Activated B cell treated with CpG ODN at 0.5 μM for 24 hours (primary cell): Measurements from ENCODE around the gene RASAL1. TPM values are rescaled to one million over a fixed set of nuclear protein-coding genes. Genes with fewer than 3 reads are reported as not detected.

Experiments
- ATAC-seq: fragments of 200-7000 bp; cut with Tn5 transposase; one replicate; pipeline ENCODE4 v1.10.0; 2021; ENCODE audit warnings: low read depth, mild to moderate bottlenecking, moderate library complexity
- CTCF ChIA-PET: fragments of 350-600 bp; sonication (Branson Sonifier 250); formaldehyde crosslinking; loops from one replicate; lab custom pipeline; 2021; ENCODE audit warnings: antibody characterized with exemption; lab: Charles Lee
- POLR2A ChIA-PET: fragments of 350-600 bp; sonication (Branson Sonifier 250); formaldehyde crosslinking; loops from one replicate; lab custom pipeline; 2021; ENCODE audit warnings: antibody characterized with exemption; lab: Charles Lee
- DNase-seq: peaks from one replicate; pipeline ENCODE4 v3.0.0; 2022
- H3K27ac Mint-ChIP-seq: one replicate; pipeline ENCODE4 v1.8.0; 2020; ENCODE audit warnings: mixed read lengths
- H3K27me3 Mint-ChIP-seq: one replicate; pipeline ENCODE4 v1.8.0; 2021; ENCODE audit warnings: mixed read lengths
- H3K36me3 Mint-ChIP-seq: one replicate; pipeline ENCODE4 v1.8.0; 2021; ENCODE audit warnings: low read depth, mixed read lengths
- H3K4me1 Mint-ChIP-seq: one replicate; pipeline ENCODE4 v1.8.0; 2021; ENCODE audit warnings: mixed read lengths
- H3K4me3 Mint-ChIP-seq: one replicate; pipeline ENCODE4 v1.8.0; 2020; ENCODE audit warnings: mild to moderate bottlenecking, mixed read lengths
- H3K9me3 Mint-ChIP-seq: one replicate; pipeline ENCODE4 v1.8.0; 2020; ENCODE audit warnings: mixed read lengths
- intact Hi-C: fragments of 100-400 bp; cut with micrococcal nuclease; formaldehyde crosslinking; loops from one replicate; pipeline ENCODE4 v1.15.1; 2024
- total RNA-seq: library from RNA; stranded (reverse); gene quantifications from 2 replicates; pipeline ENCODE4 v1.2.3, GENCODE V29; 2022
- TF ChIP-seq, protein P1 (sequence below): fragments of 200-600 bp; IDR thresholded peaks from one replicate; pipeline ENCODE4 v1.8.0; 2022; ENCODE audit warnings: antibody characterized with exemption, mild to moderate bottlenecking

The RASAL1 gene
- total RNA-seq, 1 donor from 2014 or later = 7.1 TPM

- TF ChIP-seq, protein P1, sequence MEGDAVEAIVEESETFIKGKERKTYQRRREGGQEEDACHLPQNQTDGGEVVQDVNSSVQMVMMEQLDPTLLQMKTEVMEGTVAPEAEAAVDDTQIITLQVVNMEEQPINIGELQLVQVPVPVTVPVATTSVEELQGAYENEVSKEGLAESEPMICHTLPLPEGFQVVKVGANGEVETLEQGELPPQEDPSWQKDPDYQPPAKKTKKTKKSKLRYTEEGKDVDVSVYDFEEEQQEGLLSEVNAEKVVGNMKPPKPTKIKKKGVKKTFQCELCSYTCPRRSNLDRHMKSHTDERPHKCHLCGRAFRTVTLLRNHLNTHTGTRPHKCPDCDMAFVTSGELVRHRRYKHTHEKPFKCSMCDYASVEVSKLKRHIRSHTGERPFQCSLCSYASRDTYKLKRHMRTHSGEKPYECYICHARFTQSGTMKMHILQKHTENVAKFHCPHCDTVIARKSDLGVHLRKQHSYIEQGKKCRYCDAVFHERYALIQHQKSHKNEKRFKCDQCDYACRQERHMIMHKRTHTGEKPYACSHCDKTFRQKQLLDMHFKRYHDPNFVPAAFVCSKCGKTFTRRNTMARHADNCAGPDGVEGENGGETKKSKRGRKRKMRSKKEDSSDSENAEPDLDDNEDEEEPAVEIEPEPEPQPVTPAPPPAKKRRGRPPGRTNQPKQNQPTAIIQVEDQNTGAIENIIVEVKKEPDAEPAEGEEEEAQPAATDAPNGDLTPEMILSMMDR = no peak
- peak overlapping the region; percentile 67 for H3K27ac Mint-ChIP-seq
- ChIA-PET POLR2A (interaction anchor here (0.7 to 7.7 kb wide), 2 partner anchors 12 to 68 kb away, joined by 3 to 160 read pairs; partner anchors contain the start of gene DTX1), CTCF (interaction anchor here (0.9 to 3.2 kb wide), 2 partner anchors 20 to 26 kb away, joined by 4 to 10 read pairs; no protein-coding TSS in a partner anchor)
- no peak overlapping the region for H3K4me3 Mint-ChIP-seq
- peaks cover 5% of the 10 kb centered on the region for H3K36me3 Mint-ChIP-seq
- H3K27me3 Mint-ChIP-seq = no peaks in the 10 kb centered on the region
- peaks cover 96% of the 10 kb centered on the region for H3K4me1 Mint-ChIP-seq
- ATAC-seq (no peak), DNase-seq (no peak)
- no peaks in the 10 kb centered on the region for H3K9me3 Mint-ChIP-seq
- intact Hi-C loops = no loop called here
These were observed 63.4 kb downstream of the RASAL1 start for GRCh38 chr12:113072136-113072535.

DNA sequence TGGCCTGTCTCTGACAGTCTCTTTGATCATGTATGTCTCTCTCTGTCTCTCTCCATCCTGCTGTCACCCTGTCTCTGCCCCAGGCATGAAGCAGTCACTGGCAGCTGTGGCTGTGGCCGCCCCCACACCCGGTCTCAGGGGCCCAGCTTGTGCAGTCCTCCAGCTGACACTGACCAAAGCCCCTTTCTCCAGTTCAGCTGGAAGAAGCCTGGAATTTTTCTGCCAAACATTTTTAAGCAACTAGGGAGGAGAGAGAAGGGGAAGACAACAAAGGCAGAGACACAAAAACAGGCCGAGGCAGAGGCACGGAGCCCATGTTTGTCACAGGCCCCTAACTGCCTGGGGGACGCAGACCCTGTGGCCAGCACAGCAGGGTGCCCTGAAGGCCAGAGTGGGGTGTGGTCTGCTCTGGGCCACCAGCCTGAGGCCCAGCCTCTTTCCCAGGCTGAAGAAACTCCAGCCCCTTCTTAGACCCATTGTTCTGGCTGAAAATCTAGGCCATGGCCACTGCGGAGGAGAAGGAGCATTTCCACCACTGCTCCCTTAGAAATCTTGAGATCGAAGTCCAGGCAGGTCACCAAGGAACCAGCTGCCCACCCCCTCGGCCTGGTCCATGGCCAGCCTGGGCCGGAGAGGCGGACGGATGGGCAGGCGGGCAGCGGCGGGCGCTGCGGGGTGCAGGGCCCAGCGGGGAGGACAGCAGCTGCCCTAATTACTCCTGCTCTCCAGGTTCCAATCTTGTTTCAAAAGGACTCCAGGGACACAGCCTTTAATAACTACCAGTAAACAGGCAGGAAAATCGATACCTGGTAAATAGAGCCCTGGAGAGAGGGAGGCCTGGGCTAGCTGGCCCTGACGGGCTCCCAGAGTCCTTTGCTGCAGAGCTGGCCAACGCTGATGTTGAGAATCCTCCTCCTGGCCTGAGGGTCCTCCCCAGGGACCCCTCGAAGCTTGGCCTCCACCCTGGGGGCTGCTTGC lies 64.1 kb downstream of the RASAL1 start:
- intact Hi-C loops = no loop called here
- no peaks in the 10 kb centered on the region for H3K9me3 Mint-ChIP-seq
- POLR2A ChIA-PET = interaction anchor here (0.9 to 7.7 kb wide), 6 partner anchors 11 to 137 kb away, joined by 3 to 160 read pairs (median 5); partner anchors contain the start of gene DTX1
- H3K27ac Mint-ChIP-seq = peak overlapping the region; percentile 72
- no peaks in the 10 kb centered on the region for H3K27me3 Mint-ChIP-seq
- CTCF ChIA-PET = interaction anchor here (1.0 to 3.2 kb wide), 3 partner anchors 21 to 123 kb away, joined by 3 to 10 read pairs (median 8); no protein-coding TSS in a partner anchor
- no peak overlapping the region for H3K4me3 Mint-ChIP-seq
- no peak for ATAC-seq
- H3K4me1 Mint-ChIP-seq = peaks cover 96% of the 10 kb centered on the region
- DNase-seq = no peak
- peaks cover 5% of the 10 kb centered on the region for H3K36me3 Mint-ChIP-seq
- TF ChIP-seq, protein P1 = no peak

GRCh38 chr12:113070117-113070906 lies 65.2 kb downstream of the RASAL1 start:
- peak; percentile 53 for ATAC-seq
- H3K27ac Mint-ChIP-seq = peak overlapping the region; percentile 79
- peaks cover 5% of the 10 kb centered on the region for H3K36me3 Mint-ChIP-seq
- no peaks in the 10 kb centered on the region for H3K27me3 Mint-ChIP-seq
- no peaks in the 10 kb centered on the region for H3K9me3 Mint-ChIP-seq
- peak overlapping the region; percentile 56 for H3K4me3 Mint-ChIP-seq
- intact Hi-C loops = no loop called here
- peak; percentile 60 for DNase-seq
- ChIA-PET CTCF (interaction anchor here (1.0 to 3.2 kb wide), 3 partner anchors 22 to 122 kb away, joined by 3 to 10 read pairs (median 8); no protein-coding TSS in a partner anchor), POLR2A (interaction anchor here (0.5 to 7.7 kb wide), 13 partner anchors 9 to 138 kb away, joined by 3 to 160 read pairs (median 3); partner anchors contain the start of gene DTX1)
- peaks cover 95% of the 10 kb centered on the region for H3K4me1 Mint-ChIP-seq
- TF ChIP-seq, protein P1 = no peak

- Mint-ChIP-seq H3K36me3 (peaks cover 5% of the 10 kb centered on the region), H3K4me1 (peaks cover 95% of the 10 kb centered on the region), H3K27ac (peak overlapping the region; percentile 79), H3K9me3 (no peaks in the 10 kb centered on the region), H3K27me3 (no peaks in the 10 kb centered on the region), H3K4me3 (peak overlapping the region; percentile 56)
- DNase-seq (no peak), ATAC-seq (no peak)
- POLR2A ChIA-PET = interaction anchor here (0.5 to 7.7 kb wide), 8 partner anchors 10 to 22 kb away, joined by 3 to 160 read pairs (median 6); partner anchors contain the start of gene DTX1
- TF ChIP-seq, protein P1 = no peak
- intact Hi-C loops = no loop called here
- CTCF ChIA-PET = interaction anchor here (1.7 to 3.2 kb wide), 2 partner anchors 23 to 29 kb away, joined by 8 to 10 read pairs; no protein-coding TSS in a partner anchor
These were observed 65.8 kb downstream of the RASAL1 start for GRCh38 chr12:113069751-113070116.
